Ovary (tissue), 9 donors: ENCODE data around the gene ZNF32. TPM values are rescaled to one million over a fixed set of nuclear protein-coding genes. Genes with fewer than 3 reads are reported as not detected.

Experiments used
- DNase-seq, 5 donors: peaks; one replicate each; pipeline ENCODE4 v3.0.0-alpha.2; 2019 to 2020
- H3K27ac ChIP-seq, 2 donors: fragments of 200-600 bp; one replicate each; pipeline versions ENCODE4 v1.5.1 to v1.8.0; 2019 to 2022
- H3K27me3 ChIP-seq: fragments of 200-600 bp; one replicate; pipeline ENCODE4 v1.8.0; 2022
- H3K36me3 ChIP-seq: fragments of 200-600 bp; sonication (generic); one replicate; pipeline ENCODE4 v1.5.1; 2019
- H3K4me1 ChIP-seq: one replicate; pipeline ENCODE4 v1.8.1; 2013; ENCODE audit warnings: mild to moderate bottlenecking, moderate library complexity; ENCODE audit not compliant: insufficient read depth
- H3K4me3 ChIP-seq: fragments of 200-600 bp; sonication (generic); one replicate; pipeline ENCODE4 v1.5.1; 2017
- H3K9me3 ChIP-seq, 2 donors: fragments of 200-600 bp in 1 of 2; sonication (generic) in 1 of 2; one replicate each; pipeline versions ENCODE4 v1.5.1 to v1.8.1; 2013 to 2019; ENCODE audit warnings: mild to moderate bottlenecking in 1 of 2, moderate library complexity in 1 of 2
- CTCF ChIP-seq, 3 donors: fragments of 450-650 bp in 2 of 3; fragments of 200-600 bp in 1 of 3; IDR thresholded peaks; one replicate each; pipeline versions ENCODE4 v1.5.1 to v1.8.0; 2016 to 2022; ENCODE audit warnings: antibody characterized with exemption in 3 of 3, mild to moderate bottlenecking in 1 of 3
- EP300 ChIP-seq: sonication (generic); formaldehyde crosslinking; IDR thresholded peaks from one replicate; pipeline ENCODE4 v1.6.1; 2017; ENCODE audit warnings: antibody characterized with exemption
- POLR2A ChIP-seq: fragments of 450-650 bp; IDR thresholded peaks from one replicate; pipeline ENCODE4 v1.6.1; 2017; ENCODE audit warnings: antibody characterized with exemption, mild to moderate bottlenecking, moderate library complexity
- WGBS, 3 donors: extraction: QIAGEN DNeasy Blood & Tissue Kit in 1 of 3; methylation state at CpG; one replicate each; pipeline versions ENCODE4 v1.1.5 to v1.1.7; 2013 to 2017; 5-methylcytosine and 5-hydroxymethylcytosine counted together
- intact Hi-C, 4 donors: fragments of 100-400 bp; cut with DNase I; formaldehyde crosslinking; loops; one replicate each; pipeline versions ENCODE4 v1.11.0 to v1.15.1; 2022 to 2023
- polyA plus RNA-seq, 2 donors: library from polyadenylated mRNA; stranded (reverse); fragments of 200-250 nt in 1 of 2; fragments of 350-450 nt in 1 of 2; fragmentation: Illumina TruSeq in 1 of 2; extraction: RNeasy Lipid Tissue Mini Kit (QIAGEN cat#74804) in 1 of 2; gene quantifications; one replicate each; pipeline ENCODE4 v1.2.3, GENCODE V29; 2013 to 2014
- total RNA-seq, 7 donors: library from RNA; depleted of rRNA in 2 of 7; stranded (reverse); fragments of >200 nt in 2 of 7; fragmentation: NEBNext Ultra II Directional in 3 of 7; extraction: Animal tissue kit (Norgen Biotek cat#: 25700) in 3 of 7; gene quantifications; one replicate each; pipeline versions ENCODE4 v1.1.0 to v1.2.4, GENCODE V29; 2016 to 2023
- donor health status: DM: no; HTN: no; CAD: no; lungs with moderate emphysema.
- donor health status: DM: no; HTN: no; CAD: no.
- donor health status: Bipolar disorder and iron deficiency.
- donor health status: DM: yes; HTN: yes; CAD: no.
- donor health status: DM: no; HTN: no; CAD: no.
- donor health status: DM: yes; HTN: yes; CAD: no.

Gene ZNF32
- total and polyA plus RNA-seq, 9 donors: 31.8 to 73.1 (median 53.5) TPM

DNA sequence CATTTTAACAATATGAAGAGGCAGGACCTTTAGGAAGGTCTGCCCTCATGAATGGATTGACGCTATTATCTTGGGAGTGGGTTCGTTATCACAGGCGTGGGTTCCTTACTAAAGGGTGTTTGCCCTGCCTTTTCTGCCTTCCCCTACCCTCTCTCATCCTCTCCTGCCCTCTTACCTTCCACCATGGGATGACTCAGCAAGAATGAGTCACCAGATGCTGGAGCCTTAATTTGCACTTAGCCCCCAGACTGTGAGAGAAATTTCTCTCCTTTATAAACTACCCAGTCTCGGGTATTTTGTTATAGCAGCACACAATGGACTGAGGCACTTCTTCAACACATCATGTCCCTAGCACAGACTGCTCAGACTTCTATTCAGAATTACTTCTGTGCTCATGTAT lies 31.4 kb upstream of the ZNF32 start:
- WGBS, 3 donors: 74 to 84% (median 82%) methylated on average over 4 of the region's 4 CpGs
- Histone ChIP-seq H3K27me3 (no peaks in the 10 kb centered on the region), H3K36me3 (no peaks in the 10 kb centered on the region), H3K27ac (no peak overlapping the region), H3K9me3 (no peaks in the 10 kb centered on the region), H3K4me3 (no peak overlapping the region), H3K4me1 (no peaks in the 10 kb centered on the region)
- intact Hi-C loops: no loop called here
- TF ChIP-seq CTCF (IDR thresholded peaks at IDR 0.05) (no peak), POLR2A (no peak), EP300 (no peak)
- no peak for DNase-seq

DNA sequence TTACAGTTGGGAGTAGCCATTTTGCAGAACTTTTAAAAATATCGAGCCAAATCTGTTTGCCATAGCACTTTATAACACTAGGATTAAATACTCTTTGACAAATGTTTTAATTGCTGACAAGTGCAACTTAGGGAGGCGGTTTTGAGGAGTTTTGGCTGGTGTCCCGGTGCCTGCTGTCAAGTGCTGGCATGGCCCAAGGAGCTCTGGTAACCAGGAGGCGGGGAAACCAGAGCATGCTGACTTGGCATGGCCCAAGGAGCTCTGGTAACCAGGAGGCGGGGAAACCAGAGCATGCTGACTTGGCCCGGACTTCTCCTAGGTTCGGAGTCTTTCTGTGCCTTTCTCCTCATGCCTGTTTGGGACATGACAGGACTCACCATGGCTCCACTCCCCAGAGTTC lies 30.8 kb upstream of the ZNF32 start:
- 72 to 79% (median 78%) methylated on average over 7 of the region's 7 CpGs for WGBS, 3 donors
- H3K27ac ChIP-seq: no peak overlapping the region
- H3K9me3 ChIP-seq: no peaks in the 10 kb centered on the region
- no peaks in the 10 kb centered on the region for H3K4me1 ChIP-seq
- no peak for DNase-seq
- no peaks in the 10 kb centered on the region for H3K36me3 ChIP-seq
- H3K27me3 ChIP-seq: no peaks in the 10 kb centered on the region
- no peak overlapping the region for H3K4me3 ChIP-seq
- intact Hi-C loops: no loop called here
- TF ChIP-seq POLR2A (no peak), EP300 (no peak), CTCF (IDR thresholded peaks at IDR 0.05) (no peak)

DNA sequence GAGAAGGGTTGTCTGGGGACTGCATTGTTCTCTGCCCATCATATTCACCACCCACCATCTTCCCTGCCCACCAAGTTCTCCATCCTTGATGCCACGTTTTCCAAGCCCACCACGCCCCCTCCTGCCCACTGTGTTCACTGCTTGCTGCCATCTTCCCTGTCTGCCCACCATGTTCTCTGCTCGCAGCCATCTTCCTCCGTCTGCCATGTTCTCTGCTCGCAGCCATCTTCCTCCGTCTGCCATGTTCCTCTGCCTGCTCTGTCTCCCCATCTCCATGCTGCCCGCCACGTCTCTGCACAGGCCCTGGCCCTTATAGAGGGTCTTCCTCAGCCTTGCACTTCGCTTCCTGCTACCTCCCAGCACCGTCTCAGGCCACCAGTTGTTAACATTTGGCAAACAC lies 30.0 kb upstream of the ZNF32 start:
- no peaks in the 10 kb centered on the region for H3K27me3 ChIP-seq
- H3K4me3 ChIP-seq: no peak overlapping the region
- no peaks in the 10 kb centered on the region for H3K4me1 ChIP-seq
- WGBS, 3 donors: 92 to 93% (median 92%) methylated on average over 10 of the region's 10 CpGs
- TF ChIP-seq EP300: no peak
- TF ChIP-seq POLR2A: no peak
- no peak for TF ChIP-seq CTCF (IDR thresholded peaks at IDR 0.05)
- H3K27ac ChIP-seq: no peak overlapping the region
- intact Hi-C loops: no loop called here
- no peaks in the 10 kb centered on the region for H3K36me3 ChIP-seq
- no peaks in the 10 kb centered on the region for H3K9me3 ChIP-seq
- DNase-seq: no peak

- Histone ChIP-seq H3K36me3 (no peaks in the 10 kb centered on the region), H3K27ac (no peak overlapping the region), H3K4me1 (no peaks in the 10 kb centered on the region), H3K4me3 (no peak overlapping the region), H3K27me3 (no peaks in the 10 kb centered on the region), H3K9me3 (no peaks in the 10 kb centered on the region)
- TF ChIP-seq EP300 (no peak), CTCF (IDR thresholded peaks at IDR 0.05) (no peak), POLR2A (no peak)
- DNase-seq: no peak
- intact Hi-C loops: no loop called here
- 93 to 94% (median 93%) methylated on average over 7 of the region's 7 CpGs for WGBS, 3 donors
Observed at GRCh38 chr10:43676901-43677300, 28.2 kb upstream of the ZNF32 start.

GRCh38 chr10:43676331-43676730 lies 27.6 kb upstream of the ZNF32 start:
- no peaks in the 10 kb centered on the region for H3K9me3 ChIP-seq
- DNase-seq: no peak
- WGBS, 3 donors: 44 to 69% (median 67%) methylated on average over 4 of the region's 4 CpGs
- H3K36me3 ChIP-seq: no peaks in the 10 kb centered on the region
- TF ChIP-seq POLR2A (no peak), EP300 (no peak), CTCF (IDR thresholded peaks at IDR 0.05) (no peak)
- intact Hi-C loops: no loop called here
- no peak overlapping the region for H3K27ac ChIP-seq
- H3K4me1 ChIP-seq: no peaks in the 10 kb centered on the region
- no peak overlapping the region for H3K4me3 ChIP-seq
- no peaks in the 10 kb centered on the region for H3K27me3 ChIP-seq
